Ascending aorta (tissue), 2 donors: ENCODE data around the gene PRR33. TPM values are rescaled to one million over a fixed set of nuclear protein-coding genes. Genes with fewer than 3 reads are reported as not detected.
A peak's percentile ranks its signal among the peaks of the same experiment; 100 is the strongest.
"Not testable (repeated sequence)": the region's sequence is repeated elsewhere in the genome, so short reads cannot be mapped to it uniquely, and the experiment has no call there.

Experiments
- DNase-seq, 2 donors: peaks; one replicate each; pipeline ENCODE4 v3.0.0-alpha.2; 2019; ENCODE audit warnings: low spot score in 2 of 2
- H3K27ac ChIP-seq, 2 donors: fragments of 200-600 bp; sonication (generic); one replicate each; pipeline ENCODE4 v1.5.1; 2016 to 2017; ENCODE audit warnings: mild to moderate bottlenecking in 1 of 2
- H3K27me3 ChIP-seq: fragments of 200-600 bp; sonication (generic); one replicate; pipeline ENCODE4 v1.5.1; 2017
- H3K36me3 ChIP-seq, 2 donors: fragments of 200-600 bp; sonication (generic); one replicate each; pipeline ENCODE4 v1.5.1; 2016
- H3K4me1 ChIP-seq, 2 donors: fragments of 200-600 bp; sonication (generic); one replicate each; pipeline ENCODE4 v1.5.1; 2016 to 2017; ENCODE audit warnings: mild to moderate bottlenecking in 1 of 2
- H3K4me3 ChIP-seq, 2 donors: fragments of 200-600 bp; sonication (generic); one replicate each; pipeline ENCODE4 v1.5.1; 2016 to 2017; ENCODE audit warnings: mild to moderate bottlenecking in 1 of 2
- H3K9me3 ChIP-seq, 2 donors: fragments of 200-600 bp; sonication (generic); one replicate each; pipeline ENCODE4 v1.5.1; 2016
- CTCF ChIP-seq, 3 experiments: fragments of 200-600 bp in 2 of 3; fragments of 450-650 bp in 1 of 3; sonication (generic) in 2 of 3; IDR thresholded peaks; one replicate each; pipeline ENCODE4 v1.5.1; 2016 to 2019; ENCODE audit warnings: antibody characterized with exemption in 3 of 3, mild to moderate bottlenecking in 1 of 3, moderate library complexity in 1 of 3
- intact Hi-C: fragments of 100-400 bp; cut with DNase I; formaldehyde crosslinking; loops from one replicate; pipeline ENCODE4 v1.15.1; 2023
- total RNA-seq: library from RNA; depleted of rRNA; stranded (reverse); fragments of >200 nt; gene quantifications from one replicate; pipeline ENCODE4 v1.1.0, GENCODE V29; 2016

Gene PRR33
- not detected for total RNA-seq

- H3K27me3 ChIP-seq, result no peaks in the 10 kb centered on the region
Measured at GRCh38 chr11:1891831-1892115, at the start of gene PRR33. Gene PRR33, minus strand, starts transcription at chr11:1891895. Its CDS starts 1,311 bp downstream, at chr11:1890584.

GRCh38 chr11:1939788-1940187, 48.1 kb upstream of the PRR33 start:
- not testable (repeated sequence) for H3K27ac ChIP-seq, H3K9me3 ChIP-seq, H3K4me3 ChIP-seq, H3K36me3 ChIP-seq, H3K4me1 ChIP-seq, H3K27me3 ChIP-seq
- intact Hi-C loops, result loop anchor here (1.0 to 10.0 kb wide), 2 partner anchors 26 to 45 kb away; partner anchors contain the start of gene PRR33
- DNase-seq, result peak in 1 of 2 donors; percentile 49

More at GRCh38 chr11:1891831-1892115, at the start of gene PRR33:
- DNase-seq, result no peak
- no peak for TF ChIP-seq CTCF (IDR thresholded peaks at IDR 0.05)
- Histone ChIP-seq H3K36me3 (peaks cover 0 to 13% of the 10 kb centered on the region in 2 donors), H3K9me3 (no peaks in the 10 kb centered on the region), H3K27ac (no peak within 1 kb of the TSS), H3K4me1 (no peaks in the 10 kb centered on the region), H3K4me3 (no peak within 1 kb of the TSS)
- intact Hi-C loops, result loop anchor here (10.0 kb wide), 1 partner anchor 53 kb away; the partner anchor contains the start of gene MRPL23

- intact Hi-C loops, result loop anchor here (1.0 kb wide), 1 partner anchor 26 kb away; no protein-coding TSS in a partner anchor
- H3K27me3 ChIP-seq, result no peaks in the 10 kb centered on the region
- no peaks in the 10 kb centered on the region for H3K9me3 ChIP-seq
- no peak overlapping the region for H3K4me3 ChIP-seq
- peaks cover 0 to 2% of the 10 kb centered on the region in 2 donors for H3K4me1 ChIP-seq
- no peak overlapping the region for H3K27ac ChIP-seq
- no peak for TF ChIP-seq CTCF (IDR thresholded peaks at IDR 0.05)
- no peaks in the 10 kb centered on the region for H3K36me3 ChIP-seq
- DNase-seq, result peak in 1 of 2 donors; percentile 57
Measured at GRCh38 chr11:1939006-1939625, 47.4 kb upstream of the PRR33 start.

- intact Hi-C loops, result loop anchor here (1.0 kb wide), 1 partner anchor 25 kb away; no protein-coding TSS in a partner anchor
- H3K4me3 ChIP-seq, result no peak overlapping the region
- no peak for TF ChIP-seq CTCF (IDR thresholded peaks at IDR 0.05)
- H3K27me3 ChIP-seq, result no peaks in the 10 kb centered on the region
- DNase-seq, result peak in 1 of 2 donors; percentile 59
- H3K9me3 ChIP-seq, result no peaks in the 10 kb centered on the region
- H3K27ac ChIP-seq, result no peak overlapping the region
- H3K4me1 ChIP-seq, result no peaks in the 10 kb centered on the region
- H3K36me3 ChIP-seq, result no peaks in the 10 kb centered on the region
Measured at GRCh38 chr11:1938343-1939005, 46.8 kb upstream of the PRR33 start.

- H3K36me3 ChIP-seq, result no peaks in the 10 kb centered on the region
- DNase-seq, result peak in 1 of 2 donors; percentile 56
- no peaks in the 10 kb centered on the region for H3K9me3 ChIP-seq
- no peaks in the 10 kb centered on the region for H3K27me3 ChIP-seq
- no peak overlapping the region for H3K4me3 ChIP-seq
- intact Hi-C loops, result no loop called here
- H3K27ac ChIP-seq, result no peak overlapping the region
- H3K4me1 ChIP-seq, result no peaks in the 10 kb centered on the region
- no peak for TF ChIP-seq CTCF (IDR thresholded peaks at IDR 0.05)
Measured at GRCh38 chr11:1937616-1938342, 46.1 kb upstream of the PRR33 start.
